OCI-LY1 (cell line): Measurements from ENCODE around the gene ADAM12.

Experiments
- CTCF ChIP-seq: fragments of 200-600 bp; sonication (generic), shearing (Covaris generic); IDR thresholded peaks from 2 replicates; pipeline ENCODE4 v1.5.1; 2017; ENCODE audit warnings: mild to moderate bottlenecking, antibody characterized with exemption, low read length, moderate library complexity, mixed read lengths
- EZH2 ChIP-seq: fragments of 200-600 bp; sonication (generic), shearing (Covaris generic); IDR thresholded peaks from 2 replicates; pipeline ENCODE4 v1.8.0; 2017; ENCODE audit warnings: borderline replicate concordance, mixed run types, mild to moderate bottlenecking, antibody characterized with exemption, low read length, moderate library complexity, mixed read lengths

GRCh38 chr10:126384269-126384873, 3.9 kb downstream of the ADAM12 start:
- TF ChIP-seq CTCF (no peak), EZH2 (no peak)
